ENCODE data around the gene TMCC1.

The TMCC1 gene

DNA sequence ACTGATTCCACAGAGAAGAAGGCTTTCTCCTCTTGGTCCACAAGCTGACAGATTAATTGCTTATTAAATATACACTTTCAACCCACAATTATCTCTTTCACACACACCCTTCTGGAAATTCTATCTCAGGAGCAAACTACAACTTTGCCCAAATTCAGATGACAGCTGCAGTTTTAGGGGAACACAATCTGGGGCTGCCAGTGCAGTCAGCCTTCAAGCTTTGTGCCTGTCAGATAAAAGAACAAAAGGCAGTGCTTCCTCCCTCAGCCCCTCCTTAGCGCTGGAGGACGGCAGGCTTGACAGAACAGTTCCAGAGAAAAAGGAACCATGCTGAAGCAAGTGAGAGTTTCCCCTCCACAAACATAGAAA lies 99.6 kb downstream of the TMCC1 start:
- no peak overlapping the region for H3K4me3 ChIP-seq (ENCODE audit: control insufficient read depth, low read depth, low read length)
- DNase-seq (ENCODE audit: low read depth), result no peak
- TF ChIP-seq, protein P1, sequence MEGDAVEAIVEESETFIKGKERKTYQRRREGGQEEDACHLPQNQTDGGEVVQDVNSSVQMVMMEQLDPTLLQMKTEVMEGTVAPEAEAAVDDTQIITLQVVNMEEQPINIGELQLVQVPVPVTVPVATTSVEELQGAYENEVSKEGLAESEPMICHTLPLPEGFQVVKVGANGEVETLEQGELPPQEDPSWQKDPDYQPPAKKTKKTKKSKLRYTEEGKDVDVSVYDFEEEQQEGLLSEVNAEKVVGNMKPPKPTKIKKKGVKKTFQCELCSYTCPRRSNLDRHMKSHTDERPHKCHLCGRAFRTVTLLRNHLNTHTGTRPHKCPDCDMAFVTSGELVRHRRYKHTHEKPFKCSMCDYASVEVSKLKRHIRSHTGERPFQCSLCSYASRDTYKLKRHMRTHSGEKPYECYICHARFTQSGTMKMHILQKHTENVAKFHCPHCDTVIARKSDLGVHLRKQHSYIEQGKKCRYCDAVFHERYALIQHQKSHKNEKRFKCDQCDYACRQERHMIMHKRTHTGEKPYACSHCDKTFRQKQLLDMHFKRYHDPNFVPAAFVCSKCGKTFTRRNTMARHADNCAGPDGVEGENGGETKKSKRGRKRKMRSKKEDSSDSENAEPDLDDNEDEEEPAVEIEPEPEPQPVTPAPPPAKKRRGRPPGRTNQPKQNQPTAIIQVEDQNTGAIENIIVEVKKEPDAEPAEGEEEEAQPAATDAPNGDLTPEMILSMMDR (IDR thresholded peaks at IDR 0.05; ENCODE audit: control insufficient read depth, insufficient read depth, low read depth, low read length, missing control alignments), result no peak

DNA sequence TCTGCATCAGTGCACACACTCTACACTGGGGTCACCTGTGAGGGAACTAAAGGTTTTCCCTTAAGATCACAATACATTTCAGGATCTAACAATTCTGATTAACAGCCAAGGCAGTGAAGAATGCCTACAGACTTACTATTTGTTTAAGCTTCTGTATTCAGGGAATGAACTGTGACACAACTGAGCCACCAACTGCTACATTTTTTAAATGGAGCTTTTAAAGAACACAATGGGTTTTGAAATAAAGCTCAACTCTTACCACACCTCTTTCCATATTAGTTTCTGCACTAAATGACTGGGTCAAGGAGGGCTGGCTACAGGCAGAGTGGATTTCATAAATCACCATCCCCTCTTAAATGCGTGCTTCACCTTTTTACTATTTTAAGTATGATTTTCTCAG lies 100.2 kb downstream of the TMCC1 start:
- TF ChIP-seq, protein P1 (IDR thresholded peaks at IDR 0.05; ENCODE audit: control insufficient read depth, insufficient read depth, low read depth, low read length, missing control alignments), result no peak
- no peak overlapping the region for H3K4me3 ChIP-seq (ENCODE audit: control insufficient read depth, low read depth, low read length)
- DNase-seq (ENCODE audit: low read depth), result no peak

DNA sequence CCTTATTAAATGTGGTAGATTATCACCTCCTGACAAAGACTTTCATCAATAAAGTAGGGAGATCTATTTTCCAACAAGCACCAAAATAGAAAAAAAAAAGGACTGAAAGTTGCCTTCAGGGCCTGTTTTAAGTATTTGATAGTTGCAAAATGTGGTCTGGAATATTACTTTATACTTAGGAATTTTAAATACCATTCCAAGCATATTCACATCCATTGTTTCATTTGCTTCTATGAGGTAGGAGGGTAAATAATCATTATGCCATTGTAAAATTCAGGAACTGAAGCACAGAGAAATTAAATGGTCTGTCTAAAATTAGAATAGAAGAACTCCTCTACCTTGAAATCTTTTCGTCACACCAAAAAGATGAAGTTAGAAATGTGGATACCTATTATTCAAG lies 110.0 kb downstream of the TMCC1 start:
- no peak overlapping the region for H3K4me3 ChIP-seq (ENCODE audit: control insufficient read depth, low read depth, low read length)
- peak; percentile 44 for DNase-seq (ENCODE audit: low read depth)
- TF ChIP-seq, protein P1 (IDR thresholded peaks at IDR 0.05; ENCODE audit: control insufficient read depth, insufficient read depth, low read depth, low read length, missing control alignments), result no peak

DNA sequence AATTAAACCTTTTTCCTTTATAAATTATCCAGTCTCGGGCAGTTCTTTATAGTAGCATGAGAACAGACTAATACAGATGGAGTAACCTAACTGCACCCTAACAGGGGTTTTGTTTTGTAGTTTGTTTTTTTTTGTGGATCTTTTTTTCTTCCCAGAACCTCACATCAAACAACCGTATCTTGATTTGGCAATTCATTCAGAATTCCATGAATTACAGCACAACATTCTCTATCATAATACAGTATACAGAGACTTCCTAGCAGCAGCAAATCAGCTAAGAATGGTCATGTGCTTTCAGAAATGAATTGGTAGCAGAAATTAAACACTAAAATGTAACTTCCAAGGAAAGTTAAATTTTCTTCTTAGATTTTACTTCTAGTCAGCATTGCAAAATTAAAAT lies 114.6 kb downstream of the TMCC1 start:
- no peak for DNase-seq (ENCODE audit: low read depth)
- TF ChIP-seq, protein P1 (IDR thresholded peaks at IDR 0.05; ENCODE audit: control insufficient read depth, insufficient read depth, low read depth, low read length, missing control alignments), result no peak
- no peak overlapping the region for H3K4me3 ChIP-seq (ENCODE audit: control insufficient read depth, low read depth, low read length)

DNA sequence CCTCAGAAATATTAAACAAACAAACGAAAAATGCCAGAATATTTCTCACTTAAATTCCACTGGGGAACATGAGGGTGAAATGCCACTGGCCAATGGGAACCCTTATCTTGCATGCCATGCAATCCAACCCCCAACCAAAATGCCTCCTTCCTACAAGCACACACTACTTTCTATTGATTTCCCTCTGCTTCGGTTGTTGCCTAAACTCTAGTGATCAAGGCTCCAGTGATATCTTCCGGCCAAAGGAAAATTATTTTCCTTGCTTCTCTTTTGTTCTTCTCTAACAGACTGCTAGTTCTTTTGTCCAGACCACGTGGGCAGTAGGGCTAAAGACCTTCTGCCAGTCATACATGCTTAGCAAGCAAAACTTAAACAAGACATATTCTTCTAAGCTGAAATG lies 115.7 kb downstream of the TMCC1 start:
- TF ChIP-seq, protein P1 (IDR thresholded peaks at IDR 0.05; ENCODE audit: control insufficient read depth, insufficient read depth, low read depth, low read length, missing control alignments), result no peak

DNA sequence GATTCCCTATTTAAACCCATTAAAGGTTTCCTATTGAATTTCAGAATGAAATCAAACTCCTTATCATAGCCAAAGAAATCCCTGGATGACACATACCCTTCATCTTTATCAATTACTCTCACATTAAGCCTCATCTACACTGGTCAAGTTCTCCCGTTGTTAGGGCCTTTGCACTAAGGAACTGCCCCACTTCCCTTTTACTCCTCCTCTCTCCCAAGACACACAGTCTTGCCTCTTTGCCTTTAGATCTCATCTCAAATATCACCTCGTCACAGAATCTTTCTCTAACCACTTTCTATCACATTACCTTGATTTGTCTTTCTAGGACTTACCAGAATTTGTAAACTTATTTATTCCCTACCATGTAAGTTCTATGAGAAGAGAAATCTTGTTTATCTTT lies 117.6 kb downstream of the TMCC1 start:
- TF ChIP-seq, protein P1 (IDR thresholded peaks at IDR 0.05; ENCODE audit: control insufficient read depth, insufficient read depth, low read depth, low read length, missing control alignments), result no peak
- no peak for DNase-seq (ENCODE audit: low read depth)
- no peak overlapping the region for H3K4me3 ChIP-seq (ENCODE audit: control insufficient read depth, low read depth, low read length)

More for the DNA sequence above, 115.7 kb downstream of the TMCC1 start:
- no peak for DNase-seq (ENCODE audit: low read depth)
- H3K4me3 ChIP-seq (ENCODE audit: control insufficient read depth, low read depth, low read length), result no peak overlapping the region

Measured in AG09309 (cell line).